ENCODE data around the gene SNTN.
A peak's percentile ranks its signal among the peaks of the same experiment; 100 is the strongest.
"Not testable (repeated sequence)": the region's sequence is repeated elsewhere in the genome, so short reads cannot be mapped to it uniquely, and the experiment has no call there.

SNTN gene

DNA sequence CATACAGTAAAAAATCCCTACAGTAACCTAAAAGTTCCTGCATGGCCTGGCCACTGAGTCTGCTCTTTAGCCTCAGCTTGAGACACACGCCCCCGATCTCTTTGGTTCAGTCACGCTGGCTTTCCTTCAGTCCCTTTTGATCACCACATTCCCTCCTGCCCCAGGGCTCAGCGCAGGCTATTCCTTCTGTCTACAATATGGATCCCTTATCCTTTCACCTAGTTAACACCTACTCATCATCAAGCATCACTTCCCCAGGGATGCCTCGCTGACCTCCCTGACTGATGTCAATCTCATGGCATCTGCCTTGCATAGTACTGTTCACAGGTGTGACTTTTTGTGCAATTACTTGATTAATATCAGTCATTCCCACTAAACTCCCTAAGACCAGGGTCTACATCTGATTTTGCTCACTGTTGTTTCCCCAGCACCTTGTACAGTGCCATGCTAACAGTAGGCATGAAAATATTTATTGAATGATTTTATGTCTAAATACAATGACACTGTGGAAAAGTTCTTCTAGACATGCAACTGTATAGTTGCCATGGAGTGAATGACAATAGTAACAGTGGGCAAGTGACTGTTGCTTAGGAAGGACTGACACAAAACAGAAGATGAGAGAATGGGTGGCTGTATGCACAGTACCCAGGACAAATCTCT lies at the start of gene SNTN:
TSS of gene SNTN (plus strand) at position 610 of the 660 bp plus-strand sequence. CDS start at position 623, 13 bp downstream.
- no peak for DNase-seq (ENCODE audit: low read depth)

DNA sequence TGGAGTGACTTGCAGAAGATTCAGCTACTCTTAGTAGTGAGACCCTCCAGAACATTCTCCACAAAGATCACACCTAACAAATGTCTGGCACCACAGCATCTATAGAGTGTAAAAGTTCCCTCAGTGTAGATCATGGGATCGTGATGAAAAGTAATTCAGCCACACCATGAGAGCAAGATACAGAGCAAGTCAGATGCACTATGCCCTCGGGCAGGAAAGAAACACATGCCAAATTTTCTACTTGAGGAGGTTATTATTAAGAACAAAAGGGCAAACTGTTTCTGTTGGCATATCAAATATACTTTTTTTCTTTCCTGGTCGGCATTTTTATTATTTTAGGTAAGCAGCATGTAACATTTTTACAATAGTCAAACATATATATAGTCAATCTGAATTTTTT lies 44.8 kb upstream of the SNTN start:
- no peak for DNase-seq (ENCODE audit: low read depth)

DNA sequence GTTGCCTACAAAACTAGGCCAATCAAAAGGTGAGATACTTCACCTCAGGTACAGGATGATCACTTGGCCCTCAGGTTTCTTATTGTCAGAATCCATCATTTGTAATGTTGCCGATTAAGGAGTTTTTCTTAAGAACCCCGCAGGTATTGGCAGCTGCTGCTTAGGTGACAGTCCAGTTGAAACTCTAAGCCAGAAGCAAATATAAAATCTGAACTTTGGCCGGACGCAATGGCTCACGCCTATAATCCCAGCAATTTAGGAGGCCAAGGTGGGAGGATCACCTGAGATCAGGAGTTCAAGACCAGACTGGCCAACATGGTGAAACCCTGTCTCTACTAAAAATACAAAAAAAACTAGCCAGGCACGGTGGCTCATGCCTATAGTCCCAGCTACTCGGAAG lies 43.1 kb upstream of the SNTN start:
- no peak for DNase-seq (ENCODE audit: low read depth)

- DNase-seq (ENCODE audit: low read depth), result no peak
Observed at GRCh38 chr3:63609834-63610233, 42.6 kb upstream of the SNTN start.

- no peak for DNase-seq (ENCODE audit: low read depth)
Observed at GRCh38 chr3:63611382-63611781, 41.1 kb upstream of the SNTN start.

GRCh38 chr3:63613561-63613960 lies 38.9 kb upstream of the SNTN start:
- DNase-seq (ENCODE audit: low read depth), result no peak

- no peak for DNase-seq (ENCODE audit: low read depth)
Observed at GRCh38 chr3:63617391-63617790, 35.1 kb upstream of the SNTN start.

DNA sequence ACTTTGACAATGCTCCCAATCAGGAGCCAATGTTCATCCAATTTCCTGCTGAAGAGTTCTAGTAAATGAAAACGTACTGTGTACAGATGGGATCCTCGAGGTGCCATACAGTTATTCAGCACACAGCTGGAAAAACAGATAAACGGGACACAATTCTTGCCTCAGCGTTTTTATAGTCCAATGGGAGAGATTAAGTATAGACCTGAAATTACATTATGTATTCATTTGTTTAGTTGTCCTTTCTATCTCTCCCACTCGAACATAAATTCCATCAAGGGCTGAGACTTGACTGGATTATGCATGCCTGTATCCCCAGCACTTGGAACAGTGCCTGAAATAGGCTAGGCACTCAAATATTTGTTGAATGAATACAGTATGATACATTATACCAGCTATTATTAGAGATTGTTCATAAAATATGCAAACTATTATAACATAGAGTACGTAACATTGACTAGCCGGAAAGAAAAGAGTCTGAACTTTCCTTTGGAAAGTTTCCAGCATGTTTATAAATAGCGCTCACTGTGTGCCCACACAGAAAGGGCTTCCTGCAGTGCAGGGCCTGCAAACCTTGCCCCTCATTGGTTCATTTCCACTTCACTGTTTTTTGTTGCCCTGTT lies 27.4 kb upstream of the SNTN start:
- peak; percentile 62 for DNase-seq (ENCODE audit: low read depth)

DNA sequence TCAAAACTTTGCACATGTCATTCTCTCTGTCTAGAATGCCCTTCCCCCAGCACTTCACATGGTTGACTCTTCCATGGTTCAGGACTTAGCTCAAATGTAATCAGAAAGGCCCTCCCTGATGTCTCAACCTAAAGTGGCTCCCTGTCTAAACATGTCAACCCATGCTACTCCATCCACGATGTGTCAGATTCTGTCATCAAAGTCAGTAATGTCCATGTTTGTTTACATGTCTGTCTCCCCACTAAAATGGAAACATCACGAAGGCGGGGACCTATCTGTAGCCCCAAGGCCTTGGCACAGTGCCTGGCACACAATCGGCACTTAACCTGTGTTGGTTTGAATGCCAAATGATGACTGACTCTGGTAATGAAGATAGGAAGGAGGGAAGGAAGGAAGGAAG lies 20.8 kb upstream of the SNTN start:
- no peak for DNase-seq (ENCODE audit: low read depth)

GRCh38 chr3:63635186-63635585 lies 17.3 kb upstream of the SNTN start:
- DNase-seq (ENCODE audit: low read depth), result no peak

DNA sequence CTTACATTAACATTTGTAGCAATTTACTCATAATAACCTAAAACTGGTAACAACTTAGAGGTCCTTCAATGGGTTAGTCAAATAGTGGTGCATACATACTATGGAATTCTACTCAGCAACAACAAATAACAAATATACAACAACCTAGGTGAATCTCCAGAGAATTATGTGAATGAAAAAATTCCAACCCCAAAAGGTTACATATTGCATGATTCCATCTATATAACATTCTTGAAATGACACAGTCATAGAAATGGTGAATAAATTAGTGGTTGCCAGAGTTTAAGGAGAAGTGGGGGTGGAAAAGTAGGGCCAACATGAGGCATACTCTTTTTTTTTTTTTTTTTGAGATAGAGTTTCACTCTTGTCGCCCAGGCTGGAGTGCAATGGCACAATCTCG lies 12.7 kb upstream of the SNTN start:
- DNase-seq (ENCODE audit: low read depth), result no peak

DNA sequence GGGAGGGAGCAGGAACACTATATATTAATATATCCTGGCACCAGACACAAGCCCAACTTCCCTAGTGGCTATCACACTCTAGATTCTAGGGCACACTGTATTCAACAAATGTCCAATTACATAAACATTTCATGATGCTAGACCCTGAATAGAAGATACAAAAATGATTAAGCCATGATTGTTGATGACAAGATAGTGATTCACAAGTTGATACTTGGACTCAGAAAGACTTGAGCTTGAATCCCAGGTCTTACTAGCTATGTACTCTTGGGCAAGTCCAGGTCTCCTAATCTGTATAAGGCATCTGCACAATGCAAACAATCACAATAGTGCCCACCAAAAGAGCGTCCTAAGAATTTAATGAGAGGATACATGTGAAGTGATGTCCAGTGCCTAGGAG lies 10.0 kb upstream of the SNTN start:
- DNase-seq (ENCODE audit: low read depth), result no peak

- no peak for DNase-seq (ENCODE audit: low read depth)
Observed at GRCh38 chr3:63644212-63644797, 8.2 kb upstream of the SNTN start.

GRCh38 chr3:63644928-63645781 lies 7.3 kb upstream of the SNTN start:
- not testable (repeated sequence) for DNase-seq (ENCODE audit: low read depth)

DNA sequence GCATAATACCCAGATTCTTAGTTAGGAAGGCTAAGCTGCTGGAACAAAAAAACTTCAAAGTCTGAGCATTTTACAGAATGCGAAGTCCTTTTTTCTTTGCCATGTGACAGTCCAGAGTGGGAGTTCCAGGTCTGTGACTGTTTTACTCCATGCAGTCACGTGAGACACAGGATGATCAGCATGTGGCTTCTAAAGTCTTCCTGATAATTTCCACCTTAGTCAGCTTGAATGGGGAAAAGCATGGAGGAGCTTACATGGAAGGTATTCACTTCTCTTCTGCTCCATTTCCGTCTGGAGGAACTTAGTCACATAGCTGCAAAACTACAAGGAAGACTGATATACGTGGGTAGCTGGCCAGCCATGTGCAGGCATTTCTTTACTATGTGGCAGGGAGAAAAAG lies 1.7 kb downstream of the SNTN start:
- no peak for DNase-seq (ENCODE audit: low read depth)

DNA sequence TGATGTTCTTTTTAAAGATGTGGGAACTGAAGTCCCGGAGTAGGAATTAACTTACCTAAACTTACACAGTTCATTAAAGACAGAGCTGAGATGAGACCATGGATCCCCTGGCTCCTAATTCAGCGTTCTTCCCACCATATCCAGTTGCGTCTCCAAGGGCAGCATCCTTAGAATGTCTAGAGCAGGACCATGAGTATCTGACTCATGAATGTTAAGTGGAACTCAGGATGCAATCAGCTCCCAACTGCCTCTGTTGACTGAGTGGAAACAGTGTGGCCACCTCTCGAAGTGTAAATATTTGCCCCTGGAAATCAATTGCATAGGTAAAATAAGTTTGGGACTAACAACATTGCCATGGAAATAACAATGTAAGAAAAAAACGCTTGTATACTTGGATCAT lies 2.5 kb downstream of the SNTN start:
- DNase-seq (ENCODE audit: low read depth), result no peak

GRCh38 chr3:63655519-63655918 lies 3.0 kb downstream of the SNTN start:
- peak; percentile 81 for DNase-seq (ENCODE audit: low read depth)

- DNase-seq (ENCODE audit: low read depth), result peak; percentile 61
Observed at GRCh38 chr3:63656786-63657185, 4.3 kb downstream of the SNTN start.

GRCh38 chr3:63661242-63661641 lies 8.8 kb downstream of the SNTN start:
- DNase-seq (ENCODE audit: low read depth), result peak; percentile 11

DNA sequence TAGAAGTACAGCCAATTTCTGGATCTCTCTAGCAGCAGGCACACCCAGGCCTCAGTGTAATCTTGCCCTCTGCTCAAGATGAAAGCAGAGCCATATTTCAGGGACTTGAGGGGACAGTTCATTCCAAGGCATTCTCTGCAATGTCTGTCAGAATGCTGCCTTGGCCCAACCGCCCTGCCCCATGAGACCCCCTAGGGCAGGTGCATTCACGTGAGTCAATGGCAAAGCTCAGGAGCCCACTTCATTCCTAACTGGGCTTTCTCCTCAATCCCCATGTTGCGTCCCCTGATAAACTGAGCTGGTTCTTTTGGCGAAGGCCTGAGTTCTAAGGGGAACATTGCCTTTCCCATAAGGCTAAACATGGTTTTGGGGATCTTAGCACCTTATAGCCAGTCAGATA lies 9.5 kb downstream of the SNTN start:
- DNase-seq (ENCODE audit: low read depth), result no peak

- DNase-seq (ENCODE audit: low read depth), result no peak
Observed at GRCh38 chr3:63662500-63662899, 10.0 kb downstream of the SNTN start.

DNA sequence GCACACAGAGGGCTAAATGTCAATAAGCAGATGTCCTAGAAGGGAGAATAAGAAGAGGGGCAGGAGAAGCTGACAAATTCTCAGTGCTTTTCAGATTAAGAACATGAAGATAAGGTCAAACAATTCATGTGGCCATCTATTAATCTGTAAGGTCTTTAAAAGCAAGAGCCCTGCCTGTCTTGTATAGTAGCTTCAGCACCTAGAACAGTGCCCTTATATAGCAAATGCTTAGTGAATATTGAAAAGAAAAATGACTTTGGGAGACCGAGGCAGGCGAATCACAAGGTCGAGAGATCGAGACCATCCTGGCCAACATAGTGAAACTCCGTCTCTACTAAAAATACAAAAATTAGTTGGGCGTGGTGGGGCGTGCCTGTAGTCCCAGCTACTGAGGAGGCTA lies 18.1 kb downstream of the SNTN start:
- no peak for DNase-seq (ENCODE audit: low read depth)

GRCh38 chr3:63673111-63673510 lies 20.6 kb downstream of the SNTN start:
- no peak for DNase-seq (ENCODE audit: low read depth)
